Choroid plexus epithelial cell (primary cell): ENCODE measurements around the gene KCTD21.

Experiments used
- DNase-seq: peaks from one replicate; pipeline ENCODE4 v3.0.0-alpha.2; 2010; ENCODE audit warnings: low read depth
- H3K4me3 ChIP-seq: 2 replicates; pipeline ENCODE4 v1.5.1; 2011; ENCODE audit warnings: low read depth, mild to moderate bottlenecking, control low read depth, low read length, moderate library complexity
- TF ChIP-seq, protein P1 (sequence below): conservative IDR thresholded peaks from 2 replicates; pipeline ENCODE4 v1.5.1; 2011; ENCODE audit warnings: low read depth, mild to moderate bottlenecking, control low read depth, inconsistent platforms, low read length, moderate library complexity

Gene KCTD21

DNA sequence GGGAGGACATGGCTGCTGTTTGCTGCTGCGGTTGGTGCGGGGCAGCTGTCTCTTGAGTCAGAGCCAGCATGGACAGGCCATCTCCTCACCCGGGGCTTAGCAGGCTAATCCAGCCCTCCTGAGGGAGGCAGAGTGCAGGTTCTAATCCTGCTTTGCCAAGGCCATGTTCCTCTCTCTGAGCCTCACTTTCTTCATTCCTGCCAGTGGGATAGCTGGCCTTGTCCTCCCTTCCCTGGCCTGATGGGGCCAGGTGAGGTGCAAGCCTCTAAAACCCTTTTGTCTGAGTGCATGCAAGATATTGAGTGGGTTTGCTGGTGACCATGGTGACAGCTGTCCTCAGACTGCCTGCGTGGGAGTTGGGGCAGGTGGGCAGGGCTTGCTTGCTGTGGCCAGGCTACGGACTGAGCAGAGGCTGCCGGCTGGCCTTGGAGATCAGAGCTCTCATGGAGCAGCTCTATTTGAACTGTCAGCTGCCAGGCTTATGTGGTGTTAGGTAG, 3.8 kb upstream of the KCTD21 start:
- no peak for DNase-seq
- TF ChIP-seq, protein P1, sequence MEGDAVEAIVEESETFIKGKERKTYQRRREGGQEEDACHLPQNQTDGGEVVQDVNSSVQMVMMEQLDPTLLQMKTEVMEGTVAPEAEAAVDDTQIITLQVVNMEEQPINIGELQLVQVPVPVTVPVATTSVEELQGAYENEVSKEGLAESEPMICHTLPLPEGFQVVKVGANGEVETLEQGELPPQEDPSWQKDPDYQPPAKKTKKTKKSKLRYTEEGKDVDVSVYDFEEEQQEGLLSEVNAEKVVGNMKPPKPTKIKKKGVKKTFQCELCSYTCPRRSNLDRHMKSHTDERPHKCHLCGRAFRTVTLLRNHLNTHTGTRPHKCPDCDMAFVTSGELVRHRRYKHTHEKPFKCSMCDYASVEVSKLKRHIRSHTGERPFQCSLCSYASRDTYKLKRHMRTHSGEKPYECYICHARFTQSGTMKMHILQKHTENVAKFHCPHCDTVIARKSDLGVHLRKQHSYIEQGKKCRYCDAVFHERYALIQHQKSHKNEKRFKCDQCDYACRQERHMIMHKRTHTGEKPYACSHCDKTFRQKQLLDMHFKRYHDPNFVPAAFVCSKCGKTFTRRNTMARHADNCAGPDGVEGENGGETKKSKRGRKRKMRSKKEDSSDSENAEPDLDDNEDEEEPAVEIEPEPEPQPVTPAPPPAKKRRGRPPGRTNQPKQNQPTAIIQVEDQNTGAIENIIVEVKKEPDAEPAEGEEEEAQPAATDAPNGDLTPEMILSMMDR: no peak
- H3K4me3 ChIP-seq: no peak overlapping the region

GRCh38 chr11:78190871-78191538, 2.6 kb upstream of the KCTD21 start:
- TF ChIP-seq, protein P1: no peak
- no peak for DNase-seq
- no peak overlapping the region for H3K4me3 ChIP-seq

- peak overlapping the region; percentile 97 for H3K4me3 ChIP-seq
- TF ChIP-seq, protein P1: no peak
Observed at GRCh38 chr11:78190374-78190773, 1.9 kb upstream of the KCTD21 start.

DNA sequence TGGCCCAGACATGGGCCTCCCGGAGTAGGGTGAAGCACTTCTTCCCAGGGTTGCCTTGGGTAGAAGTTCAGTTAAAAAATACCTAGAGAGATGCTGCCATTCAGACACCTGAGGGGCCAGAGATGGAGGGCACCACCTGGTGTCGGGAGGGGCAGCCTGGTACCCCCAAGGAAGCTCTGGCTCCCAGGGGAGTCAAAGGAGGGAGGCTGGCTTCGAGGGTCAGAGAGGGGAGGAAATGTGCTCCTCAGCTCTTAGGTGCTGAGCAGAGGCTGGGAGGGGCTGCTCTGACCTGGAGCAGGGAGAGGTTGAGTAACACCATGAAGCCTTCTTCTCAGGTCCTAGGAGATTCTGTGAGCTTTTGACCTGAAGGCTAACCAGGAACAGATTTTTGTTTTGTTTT, 1.4 kb upstream of the KCTD21 start:
- peak overlapping the region; percentile 97 for H3K4me3 ChIP-seq
- no peak for DNase-seq
- TF ChIP-seq, protein P1: no peak

More at GRCh38 chr11:78190374-78190773, 1.9 kb upstream of the KCTD21 start:
- no peak for DNase-seq

DNA sequence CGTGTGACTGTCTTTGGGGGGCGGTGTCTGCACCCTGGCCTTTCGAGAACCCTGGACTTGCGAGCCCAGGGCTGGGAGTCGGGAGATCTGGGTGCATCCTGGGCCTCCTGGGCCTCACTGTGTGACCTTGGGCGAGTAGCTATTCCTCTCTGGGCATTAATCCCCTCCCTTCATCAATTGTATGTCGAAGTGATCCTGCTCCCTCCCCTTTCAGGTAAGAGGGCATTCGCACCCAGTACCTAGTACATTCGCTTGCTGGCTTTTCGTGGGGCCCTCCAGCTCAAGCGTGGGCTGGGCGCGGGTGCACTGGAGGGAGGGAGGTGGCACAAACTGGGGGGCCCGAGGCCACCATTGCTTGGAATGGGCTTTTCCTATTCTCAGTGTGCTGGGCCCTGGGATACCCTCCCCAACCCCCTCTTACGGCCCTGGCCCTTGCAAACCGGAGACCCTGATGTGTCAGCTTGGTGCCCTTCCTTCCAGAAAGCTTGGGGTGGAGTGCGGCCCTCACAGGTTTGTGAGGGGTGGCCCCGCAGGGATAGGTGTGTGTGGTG, 823 bp upstream of the KCTD21 start:
- H3K4me3 ChIP-seq: peak overlapping the region; percentile 97
- DNase-seq: no peak
- TF ChIP-seq, protein P1: no peak

DNA sequence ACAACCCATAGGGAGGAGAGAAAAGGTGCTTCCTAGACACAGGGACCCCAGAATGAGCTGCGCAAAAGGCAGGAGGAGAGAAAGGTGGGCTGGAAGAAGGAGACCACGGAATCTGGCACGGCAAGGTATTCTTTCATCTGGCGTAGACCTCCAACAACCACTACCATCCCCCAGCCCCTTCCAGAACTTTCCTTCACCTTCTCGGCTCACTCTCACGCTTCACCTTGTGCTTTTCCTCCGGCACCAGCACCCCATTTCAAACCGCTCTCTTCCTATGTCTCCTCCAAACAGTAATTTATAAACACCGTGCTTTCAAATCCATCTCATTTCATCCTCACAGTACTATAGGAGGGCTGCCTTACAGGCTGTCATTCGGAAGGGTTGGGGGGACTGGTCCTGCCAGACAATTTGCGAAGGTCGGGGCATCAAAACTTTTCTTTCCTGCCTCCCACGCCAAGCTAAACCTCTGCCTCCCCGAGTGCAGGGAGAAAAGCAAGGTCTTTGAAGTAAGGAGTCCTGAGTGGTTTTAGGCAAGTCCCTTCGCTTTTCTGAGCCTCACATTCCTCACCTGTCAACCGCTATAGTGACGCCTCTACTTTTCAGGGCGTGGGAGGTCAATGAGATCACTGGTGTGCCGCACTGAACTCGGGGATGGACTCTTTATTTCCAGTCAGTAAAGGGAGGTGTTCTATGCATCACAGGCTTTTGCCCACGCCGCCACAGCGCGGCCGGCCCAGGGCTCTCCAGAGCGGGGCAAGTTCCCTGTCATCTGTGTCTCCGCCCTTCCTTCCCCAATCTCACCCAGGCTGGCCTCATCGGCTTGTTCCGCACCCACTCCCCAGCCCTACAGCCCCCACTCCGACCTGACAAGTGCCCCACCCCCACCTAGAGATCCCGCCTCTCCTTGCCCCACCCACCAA, 800 bp downstream of the KCTD21 start:
- TF ChIP-seq, protein P1: no peak
- H3K4me3 ChIP-seq: peak overlapping the region; percentile 97
- no peak for DNase-seq
